ENCODE data around the gene FRMPD1.

The FRMPD1 gene

GRCh38 chr9:37788332-37788731 lies 137.6 kb downstream of the FRMPD1 start:
- DNase-seq, result no peak

- no peak for DNase-seq
These were observed 139.3 kb downstream of the FRMPD1 start for GRCh38 chr9:37790096-37790495.

GRCh38 chr9:37792122-37792521 lies 141.4 kb downstream of the FRMPD1 start:
- no peak for DNase-seq

GRCh38 chr9:37796232-37796631 lies 145.5 kb downstream of the FRMPD1 start:
- DNase-seq, result no peak

Measured in SHP77 treated with DMSO at 0.1 percent for 48 hours (cell line).